ENCODE measurements around the gene STOML1. TPM values are rescaled to one million over a fixed set of nuclear protein-coding genes. Genes with fewer than 3 reads are reported as not detected.

STOML1 gene
- total RNA-seq, 1 experiment from 2014 or later, result 21.1 TPM

DNA sequence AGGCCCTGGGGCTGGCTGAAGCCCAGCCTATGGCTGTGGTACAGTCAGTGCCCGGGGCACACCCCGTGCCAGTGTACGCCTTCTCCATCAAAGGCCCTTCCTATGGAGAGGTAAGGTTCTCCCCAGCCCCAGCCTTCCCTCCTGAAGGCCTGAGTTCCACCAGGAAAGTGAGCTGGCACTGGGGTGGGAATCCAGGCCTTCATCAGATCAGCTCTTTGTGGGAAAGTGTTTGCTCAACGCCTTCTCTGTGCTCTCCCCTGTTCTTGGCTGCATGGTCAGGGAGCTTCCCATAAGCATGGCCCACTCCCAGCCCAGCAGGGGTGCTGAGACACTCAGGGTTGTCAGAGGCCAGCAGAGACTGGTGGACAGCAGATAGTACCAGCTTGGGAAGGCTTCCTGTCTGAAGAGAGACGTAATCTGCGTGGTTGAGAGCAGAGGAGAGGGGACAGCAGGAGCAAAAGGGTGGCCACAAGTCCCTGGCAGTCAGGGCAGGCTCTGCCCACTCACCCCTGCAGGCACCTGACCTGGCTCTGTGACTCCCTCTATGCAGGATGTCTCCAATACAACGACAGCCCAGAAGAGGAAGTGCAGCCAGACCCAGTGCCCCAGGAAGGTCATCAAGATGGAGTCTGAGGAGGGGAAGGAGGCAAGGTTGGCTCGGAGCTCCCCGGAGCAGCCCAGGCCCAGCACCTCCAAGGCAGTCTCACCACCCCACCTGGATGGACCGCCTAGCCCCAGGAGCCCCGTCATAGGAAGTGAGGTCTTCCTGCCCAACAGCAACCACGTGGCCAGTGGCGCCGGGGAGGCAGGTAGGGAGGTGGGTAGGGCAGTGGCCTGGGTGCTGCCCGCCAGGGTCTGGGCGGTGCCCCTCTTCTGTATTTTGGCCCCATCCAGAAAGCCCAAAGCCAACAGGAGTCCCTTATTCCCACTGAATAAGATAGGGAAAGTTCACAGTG lies 40.8 kb upstream of the STOML1 start:
- no peak overlapping the region for H3K4me3 ChIP-seq
- DNase-seq (ENCODE audit: low read depth in 1 of 2, low spot score in 2 of 2), result no peak
- H3K9me3 ChIP-seq (replicated peaks), result no peaks in the 10 kb centered on the region
- no peak overlapping the region for H3K27ac ChIP-seq
- no peaks in the 10 kb centered on the region for H3K27me3 ChIP-seq (replicated peaks)
- peaks cover 10% of the 10 kb centered on the region; the same call in 1 of the 2 replicates for H3K4me1 ChIP-seq (replicated peaks)
- H3K36me3 ChIP-seq, result peaks cover 80% of the 10 kb centered on the region

DNA sequence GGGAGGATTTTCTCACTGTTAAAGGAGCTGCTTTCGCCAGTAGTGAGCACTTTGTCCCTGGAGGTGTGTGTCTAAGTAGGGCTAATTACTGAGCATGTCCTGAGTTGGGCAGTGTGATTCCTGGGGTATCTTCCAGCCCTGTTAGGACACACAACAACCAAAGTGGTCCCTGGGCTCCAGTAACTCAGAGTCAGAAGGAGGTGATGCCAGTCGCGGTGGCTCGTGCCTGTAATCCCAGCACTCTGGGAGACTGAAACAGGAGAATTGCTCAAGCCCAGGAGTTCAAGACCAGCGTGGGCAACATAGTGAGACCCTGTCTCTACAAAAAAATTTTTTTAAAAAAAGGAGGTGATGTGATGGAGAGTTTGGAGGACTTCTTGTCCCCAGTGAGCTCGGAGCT lies 40.0 kb upstream of the STOML1 start:
- H3K4me3 ChIP-seq, result no peak overlapping the region
- no peak overlapping the region for H3K27ac ChIP-seq
- DNase-seq (ENCODE audit: low read depth in 1 of 2, low spot score in 2 of 2), result no peak
- H3K27me3 ChIP-seq (replicated peaks), result no peaks in the 10 kb centered on the region
- H3K9me3 ChIP-seq (replicated peaks), result no peaks in the 10 kb centered on the region
- H3K4me1 ChIP-seq (replicated peaks), result peaks cover 4% of the 10 kb centered on the region; the same call in 1 of the 2 replicates
- peaks cover 80% of the 10 kb centered on the region for H3K36me3 ChIP-seq

DNA sequence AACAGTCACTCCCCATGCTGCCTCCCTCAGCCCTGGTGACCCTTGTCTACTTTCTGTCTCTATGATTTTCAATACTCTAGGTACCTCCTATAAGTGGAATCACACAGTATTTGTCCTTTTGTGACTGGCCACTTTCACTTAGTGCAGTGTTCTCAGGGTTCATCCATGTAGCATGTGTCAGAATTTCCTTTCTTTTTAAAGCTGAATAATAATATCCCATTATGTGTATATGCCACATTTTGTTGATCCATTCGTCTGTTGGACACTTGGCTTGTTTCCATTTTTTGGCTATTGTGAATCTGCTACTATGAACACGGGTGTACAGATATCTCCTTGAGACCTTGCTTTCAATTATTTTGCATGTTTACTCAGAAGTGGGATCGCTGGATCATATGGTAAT lies 36.6 kb upstream of the STOML1 start:
- no peak overlapping the region for H3K4me3 ChIP-seq
- H3K4me1 ChIP-seq (replicated peaks), result no peaks in the 10 kb centered on the region
- H3K36me3 ChIP-seq, result peaks cover 80% of the 10 kb centered on the region
- no peak for DNase-seq (ENCODE audit: low read depth in 1 of 2, low spot score in 2 of 2)
- no peaks in the 10 kb centered on the region for H3K9me3 ChIP-seq (replicated peaks)
- H3K27ac ChIP-seq, result no peak overlapping the region
- no peaks in the 10 kb centered on the region for H3K27me3 ChIP-seq (replicated peaks)

DNA sequence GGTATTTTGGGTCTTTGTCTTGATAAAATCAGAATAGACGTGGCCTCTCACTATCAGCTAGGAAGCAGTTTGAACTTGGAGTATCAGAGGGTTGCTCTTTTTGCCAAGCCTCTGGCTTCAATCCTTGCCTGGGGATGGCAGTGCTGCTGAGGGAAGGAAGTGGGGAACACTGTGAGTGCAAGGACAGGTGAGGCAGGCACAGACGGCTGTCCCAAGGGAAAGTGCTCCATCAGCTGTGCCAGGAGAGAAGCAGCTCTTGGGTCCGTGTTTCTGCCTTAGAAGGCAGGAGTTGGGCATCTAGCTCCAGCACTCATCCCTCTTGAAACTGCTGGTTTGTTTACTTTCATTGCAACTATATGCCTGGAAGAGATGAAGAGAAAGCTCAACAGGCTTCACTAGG lies 35.6 kb upstream of the STOML1 start:
- Histone ChIP-seq H3K9me3 (replicated peaks) (no peaks in the 10 kb centered on the region), H3K4me1 (replicated peaks) (no peaks in the 10 kb centered on the region), H3K27me3 (replicated peaks) (no peaks in the 10 kb centered on the region), H3K27ac (no peak overlapping the region), H3K36me3 (peaks cover 80% of the 10 kb centered on the region), H3K4me3 (no peak overlapping the region)
- DNase-seq (ENCODE audit: low read depth in 1 of 2, low spot score in 2 of 2), result no peak

DNA sequence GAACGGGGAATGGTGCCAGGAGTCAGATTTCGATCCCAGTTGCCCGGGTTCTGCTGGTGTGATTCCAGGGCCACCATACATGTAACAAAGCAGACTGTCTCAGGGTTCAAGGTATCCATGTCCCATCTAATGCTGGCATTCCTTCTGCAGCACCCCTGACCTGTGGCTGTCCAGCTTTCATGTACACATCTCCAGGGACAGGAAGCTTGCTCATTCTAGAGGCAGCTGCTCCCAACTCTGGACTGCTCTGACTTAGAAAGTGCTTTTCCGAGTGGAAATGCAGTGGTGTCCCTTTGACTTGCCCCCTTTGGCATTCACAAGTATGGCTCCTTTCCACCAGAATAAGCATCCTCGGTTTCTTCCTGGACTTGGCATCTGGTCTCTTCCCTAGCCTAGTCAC lies 33.3 kb upstream of the STOML1 start:
- Histone ChIP-seq H3K27me3 (replicated peaks) (no peaks in the 10 kb centered on the region), H3K36me3 (peaks cover 74% of the 10 kb centered on the region), H3K9me3 (replicated peaks) (no peaks in the 10 kb centered on the region), H3K27ac (no peak overlapping the region), H3K4me3 (no peak overlapping the region), H3K4me1 (replicated peaks) (no peaks in the 10 kb centered on the region)
- DNase-seq (ENCODE audit: low read depth in 1 of 2, low spot score in 2 of 2), result no peak

DNA sequence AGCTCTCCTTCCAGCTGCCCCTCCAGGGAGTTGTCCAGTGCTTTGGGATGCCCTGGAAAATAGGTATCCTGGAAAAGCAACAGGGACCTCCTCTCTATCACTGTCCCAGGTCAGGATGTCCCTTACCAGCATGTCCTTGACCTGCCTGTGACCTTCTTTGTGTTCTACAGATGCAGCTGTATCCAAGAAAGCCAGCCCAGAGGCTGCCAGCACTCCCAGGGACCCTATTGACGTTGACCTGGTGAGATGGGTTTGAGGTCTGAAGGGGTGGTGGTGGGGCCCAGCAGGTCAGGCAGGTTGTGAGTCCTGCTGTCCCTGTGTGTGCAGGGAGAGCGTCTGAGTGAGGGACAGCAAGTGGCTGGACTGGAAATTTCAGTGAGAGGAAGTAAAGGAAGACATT lies 32.6 kb upstream of the STOML1 start:
- Histone ChIP-seq H3K36me3 (peaks cover 70% of the 10 kb centered on the region), H3K9me3 (replicated peaks) (no peaks in the 10 kb centered on the region), H3K4me1 (replicated peaks) (no peaks in the 10 kb centered on the region), H3K4me3 (no peak overlapping the region), H3K27me3 (replicated peaks) (no peaks in the 10 kb centered on the region), H3K27ac (no peak overlapping the region)
- no peak for DNase-seq (ENCODE audit: low read depth in 1 of 2, low spot score in 2 of 2)

DNA sequence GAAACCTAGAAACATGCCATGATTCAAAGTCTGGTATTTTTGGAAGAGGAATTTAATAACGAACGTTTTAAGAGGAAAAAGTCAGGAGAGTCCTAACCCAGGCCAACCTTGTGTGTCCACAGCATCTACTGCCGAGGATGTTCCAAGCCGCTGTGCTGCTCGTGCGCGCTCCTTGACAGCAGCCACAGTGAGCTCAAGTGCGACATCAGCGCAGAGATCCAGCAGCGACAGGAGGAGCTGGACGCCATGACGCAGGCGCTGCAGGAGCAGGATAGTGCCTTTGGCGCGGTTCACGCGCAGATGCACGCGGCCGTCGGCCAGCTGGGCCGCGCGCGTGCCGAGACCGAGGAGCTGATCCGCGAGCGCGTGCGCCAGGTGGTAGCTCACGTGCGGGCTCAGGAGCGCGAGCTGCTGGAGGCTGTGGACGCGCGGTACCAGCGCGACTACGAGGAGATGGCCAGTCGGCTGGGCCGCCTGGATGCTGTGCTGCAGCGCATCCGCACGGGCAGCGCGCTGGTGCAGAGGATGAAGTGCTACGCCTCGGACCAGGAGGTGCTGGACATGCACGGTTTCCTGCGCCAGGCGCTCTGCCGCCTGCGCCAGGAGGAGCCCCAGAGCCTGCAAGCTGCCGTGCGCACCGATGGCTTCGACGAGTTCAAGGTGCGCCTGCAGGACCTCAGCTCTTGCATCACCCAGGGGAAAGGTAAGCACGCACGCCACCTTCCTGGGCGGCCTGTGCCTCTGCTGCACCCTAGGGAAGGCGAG lies 30.8 kb upstream of the STOML1 start:
- Histone ChIP-seq H3K27me3 (replicated peaks) (no peaks in the 10 kb centered on the region), H3K27ac (no peak overlapping the region), H3K4me3 (no peak overlapping the region), H3K36me3 (peaks cover 59% of the 10 kb centered on the region), H3K4me1 (replicated peaks) (no peaks in the 10 kb centered on the region), H3K9me3 (replicated peaks) (no peaks in the 10 kb centered on the region)
- DNase-seq (ENCODE audit: low read depth in 1 of 2, low spot score in 2 of 2), result no peak

DNA sequence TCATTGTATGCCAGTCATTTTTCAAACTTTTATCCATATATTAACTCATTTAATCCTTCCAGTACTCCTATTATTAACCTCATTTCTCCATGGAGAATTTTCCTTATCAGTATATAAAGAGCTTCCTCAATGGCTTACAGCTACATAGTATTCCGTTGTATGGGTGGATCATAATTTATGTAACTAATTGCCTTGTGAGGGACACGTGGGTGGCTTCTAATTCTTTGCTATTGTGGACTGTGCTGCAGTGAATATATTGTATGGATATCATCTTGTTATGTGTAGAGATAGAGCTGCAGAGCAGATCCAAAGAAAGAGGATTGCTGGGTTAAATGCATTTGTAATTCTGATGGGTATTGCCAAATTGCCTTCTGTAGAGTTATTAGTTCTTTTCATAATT lies 27.6 kb upstream of the STOML1 start:
- Histone ChIP-seq H3K36me3 (peaks cover 37% of the 10 kb centered on the region), H3K27me3 (replicated peaks) (no peaks in the 10 kb centered on the region), H3K4me3 (no peak overlapping the region), H3K27ac (no peak overlapping the region), H3K9me3 (replicated peaks) (no peaks in the 10 kb centered on the region), H3K4me1 (replicated peaks) (no peaks in the 10 kb centered on the region)
- no peak for DNase-seq (ENCODE audit: low read depth in 1 of 2, low spot score in 2 of 2)

DNA sequence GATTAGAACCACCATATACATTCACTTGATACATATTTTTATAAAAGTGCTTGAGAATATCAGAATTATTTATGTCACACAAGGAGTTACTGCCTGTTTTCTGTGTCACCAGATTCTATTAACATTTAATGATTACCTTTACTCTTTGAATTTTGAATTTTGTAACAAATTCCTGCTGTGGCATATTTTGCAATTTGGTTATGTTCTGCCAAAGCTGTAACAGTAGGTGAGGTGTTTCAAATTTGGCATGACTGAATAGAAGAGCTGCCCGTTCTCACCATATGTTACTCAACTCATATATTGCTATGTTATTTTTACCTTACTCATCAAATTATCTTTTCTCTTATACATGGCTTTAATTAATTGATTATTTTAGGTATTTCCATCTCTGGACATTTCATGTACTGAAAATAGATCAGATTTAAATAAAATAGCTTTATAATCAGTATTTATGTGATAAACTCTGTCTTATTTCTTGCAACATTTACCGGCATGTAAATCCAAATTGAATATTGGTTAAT lies 21.3 kb upstream of the STOML1 start:
- Histone ChIP-seq H3K27ac (no peak overlapping the region), H3K36me3 (peaks cover 46% of the 10 kb centered on the region), H3K4me3 (no peak overlapping the region), H3K27me3 (replicated peaks) (no peaks in the 10 kb centered on the region), H3K9me3 (replicated peaks) (no peaks in the 10 kb centered on the region), H3K4me1 (replicated peaks) (no peaks in the 10 kb centered on the region)
- no peak for DNase-seq (ENCODE audit: low read depth in 1 of 2, low spot score in 2 of 2)

DNA sequence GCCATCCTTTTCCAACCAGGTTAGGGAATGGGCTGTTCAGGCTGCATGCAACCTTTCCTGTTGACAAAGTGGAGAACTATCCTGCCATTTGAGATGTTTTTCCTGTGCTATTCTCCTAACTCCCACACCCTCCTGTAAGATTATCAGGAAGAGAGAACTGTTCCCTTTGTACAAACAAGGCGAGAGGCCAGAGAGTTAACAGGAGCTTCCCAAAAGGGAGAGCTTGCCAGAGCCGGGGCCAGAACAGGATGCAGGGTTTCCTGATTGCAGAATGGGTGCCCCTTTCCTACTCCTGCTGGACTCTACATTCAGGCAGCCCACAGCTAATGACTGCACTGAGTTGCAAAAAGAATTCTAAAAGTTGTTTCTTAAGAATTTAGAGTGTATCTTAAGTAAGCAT lies 19.5 kb upstream of the STOML1 start:
- Histone ChIP-seq H3K36me3 (peaks cover 62% of the 10 kb centered on the region), H3K27ac (no peak overlapping the region), H3K4me3 (no peak overlapping the region), H3K9me3 (replicated peaks) (no peaks in the 10 kb centered on the region), H3K27me3 (replicated peaks) (no peaks in the 10 kb centered on the region), H3K4me1 (replicated peaks) (no peaks in the 10 kb centered on the region)
- DNase-seq (ENCODE audit: low read depth in 1 of 2, low spot score in 2 of 2), result no peak

DNA sequence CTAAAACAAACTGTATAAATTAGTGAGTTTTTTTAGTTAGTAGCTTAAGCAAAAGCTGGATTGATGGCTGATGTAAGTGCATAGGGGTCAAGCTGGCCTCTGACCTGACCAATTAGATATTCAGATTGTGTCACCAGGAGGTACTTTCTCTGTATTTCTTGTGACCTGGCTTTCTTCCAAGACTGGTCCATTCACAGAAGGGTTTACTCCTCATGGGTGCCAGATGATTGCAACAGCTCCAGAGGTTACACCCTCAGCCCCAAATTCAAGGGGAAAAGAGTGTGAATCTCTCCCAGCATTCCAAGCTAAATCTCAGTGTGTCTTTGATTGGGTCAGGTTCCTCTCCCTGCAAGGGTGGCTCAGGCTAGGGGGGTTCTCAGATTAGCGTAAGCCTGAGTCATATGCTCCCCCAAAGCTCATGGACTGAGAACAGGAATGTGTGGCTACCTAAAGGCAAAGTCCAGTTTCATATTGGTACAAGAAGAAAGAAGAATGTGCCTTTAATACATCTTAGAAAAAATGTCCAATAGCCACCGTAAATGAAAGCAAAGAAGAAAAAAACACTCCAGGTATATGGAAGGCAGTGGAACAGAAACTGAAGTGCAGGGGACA lies 18.9 kb upstream of the STOML1 start:
- Histone ChIP-seq H3K27me3 (replicated peaks) (no peaks in the 10 kb centered on the region), H3K4me1 (replicated peaks) (no peaks in the 10 kb centered on the region), H3K9me3 (replicated peaks) (no peaks in the 10 kb centered on the region), H3K27ac (no peak overlapping the region), H3K36me3 (peaks cover 65% of the 10 kb centered on the region), H3K4me3 (no peak overlapping the region)
- no peak for DNase-seq (ENCODE audit: low read depth in 1 of 2, low spot score in 2 of 2)

DNA sequence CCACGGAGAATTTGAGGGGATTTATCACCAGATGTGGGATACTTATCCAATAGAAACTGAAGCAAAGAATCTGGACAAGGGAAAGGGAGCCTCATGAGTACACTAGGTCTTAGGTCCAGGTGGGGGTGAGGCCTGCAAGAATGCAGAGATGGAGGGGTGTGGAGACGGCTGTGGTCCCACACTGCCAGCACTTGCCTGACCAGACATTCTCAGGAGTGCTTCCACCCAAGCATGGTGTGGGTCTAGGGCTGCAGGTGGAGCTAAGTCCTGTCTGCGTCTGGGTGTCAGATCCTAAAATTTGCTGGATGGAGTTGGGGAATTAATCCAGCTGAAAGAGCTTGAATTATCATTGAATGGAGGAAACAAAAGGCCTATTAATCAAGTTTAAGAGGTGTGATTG lies 16.8 kb upstream of the STOML1 start:
- no peak overlapping the region for H3K27ac ChIP-seq
- DNase-seq (ENCODE audit: low read depth in 1 of 2, low spot score in 2 of 2), result no peak
- H3K36me3 ChIP-seq, result peaks cover 69% of the 10 kb centered on the region
- no peaks in the 10 kb centered on the region for H3K27me3 ChIP-seq (replicated peaks)
- no peak overlapping the region for H3K4me3 ChIP-seq
- no peaks in the 10 kb centered on the region for H3K4me1 ChIP-seq (replicated peaks)
- no peaks in the 10 kb centered on the region for H3K9me3 ChIP-seq (replicated peaks)

DNA sequence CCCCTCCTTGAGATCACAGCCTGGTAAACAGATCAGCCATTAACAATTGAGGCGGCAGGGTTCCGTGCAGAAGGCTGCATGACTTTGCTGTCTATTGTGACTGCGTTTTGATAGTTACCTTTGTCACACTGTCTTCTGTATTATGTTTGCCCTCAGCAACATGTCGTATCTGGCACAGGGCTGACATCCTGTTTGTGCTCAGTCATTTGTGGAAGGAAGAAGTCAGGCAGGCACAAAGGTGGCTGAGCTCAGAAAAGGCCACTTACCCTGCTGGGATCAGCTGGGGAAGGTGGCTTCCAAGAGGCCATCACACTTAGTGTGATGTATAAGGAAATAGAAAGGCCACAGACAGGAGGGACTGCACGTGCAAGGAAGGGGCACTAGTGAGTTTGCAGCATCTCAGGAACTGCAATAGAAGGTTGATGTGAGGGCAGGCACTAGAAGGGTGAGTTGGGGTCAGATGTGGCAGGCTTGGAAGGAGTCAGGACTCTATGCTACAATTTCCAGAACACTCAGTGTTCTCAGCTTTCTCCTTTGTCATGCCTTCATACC lies 15.8 kb upstream of the STOML1 start:
- Histone ChIP-seq H3K4me3 (no peak overlapping the region), H3K4me1 (replicated peaks) (no peaks in the 10 kb centered on the region), H3K27me3 (replicated peaks) (no peaks in the 10 kb centered on the region), H3K36me3 (peaks cover 69% of the 10 kb centered on the region), H3K27ac (no peak overlapping the region), H3K9me3 (replicated peaks) (no peaks in the 10 kb centered on the region)
- DNase-seq (ENCODE audit: low read depth in 1 of 2, low spot score in 2 of 2), result no peak

Data from SJSA1 (cell line).